ENCODE measurements around the gene ZNF260.

The ZNF260 gene

GRCh38 chr19:36528194-36528920 is at the start of gene ZNF260:
Gene ZNF260, minus strand, starts transcription at chr19:36528271. Its CDS starts 13,033 bp downstream, at chr19:36515238.
- Histone ChIP-seq H3K9ac (ENCODE audit: low read depth, low read length) (peak within 1 kb of the TSS; percentile 98), H3K27ac (ENCODE audit: low read length) (peak within 1 kb of the TSS; percentile 91), H3K36me3 (ENCODE audit: insufficient read depth, low read depth, low read length) (peaks cover 22% of the 10 kb centered on the region), H3K4me3 (ENCODE audit: low read length) (peak within 1 kb of the TSS; percentile 97), H3K9me3 (ENCODE audit: insufficient read depth, low read depth, low read length) (peaks cover 10% of the 10 kb centered on the region), H3K4me1 (ENCODE audit: insufficient read depth, low read length) (peaks cover 4% of the 10 kb centered on the region; the same call in 1 of the 2 replicates), H3K27me3 (ENCODE audit: insufficient read depth, low read length) (no peaks in the 10 kb centered on the region)

- H3K36me3 ChIP-seq (ENCODE audit: insufficient read depth, low read depth, low read length), result peaks cover 43% of the 10 kb centered on the region
- H3K4me1 ChIP-seq (ENCODE audit: insufficient read depth, low read length), result peaks cover 3% of the 10 kb centered on the region; the same call in 1 of the 2 replicates
- no peak overlapping the region for H3K27ac ChIP-seq (ENCODE audit: low read length)
- H3K4me3 ChIP-seq (ENCODE audit: low read length), result no peak overlapping the region
- no peak overlapping the region for H3K9ac ChIP-seq (ENCODE audit: low read depth, low read length)
- no peaks in the 10 kb centered on the region for H3K27me3 ChIP-seq (ENCODE audit: insufficient read depth, low read length)
- H3K9me3 ChIP-seq (ENCODE audit: insufficient read depth, low read depth, low read length), result no peaks in the 10 kb centered on the region
These were observed 49.4 kb upstream of the ZNF260 start for GRCh38 chr19:36577271-36577996.

- H3K4me3 ChIP-seq (ENCODE audit: low read length), result peak overlapping the region; percentile 92
These were observed 46.7 kb upstream of the ZNF260 start for GRCh38 chr19:36574741-36575140.

GRCh38 chr19:36573895-36574720 is 46.0 kb upstream of the ZNF260 start:
- Histone ChIP-seq H3K36me3 (ENCODE audit: insufficient read depth, low read depth, low read length) (peaks cover 27% of the 10 kb centered on the region), H3K27ac (ENCODE audit: low read length) (peak overlapping the region; percentile 50), H3K9ac (ENCODE audit: low read depth, low read length) (peak overlapping the region; percentile 87), H3K4me3 (ENCODE audit: low read length) (peak overlapping the region; percentile 92), H3K9me3 (ENCODE audit: insufficient read depth, low read depth, low read length) (no peaks in the 10 kb centered on the region), H3K4me1 (ENCODE audit: insufficient read depth, low read length) (peaks cover 9% of the 10 kb centered on the region), H3K27me3 (ENCODE audit: insufficient read depth, low read length) (no peaks in the 10 kb centered on the region)

More at GRCh38 chr19:36574741-36575140, 46.7 kb upstream of the ZNF260 start:
- Histone ChIP-seq H3K27ac (ENCODE audit: low read length) (no peak overlapping the region), H3K4me1 (ENCODE audit: insufficient read depth, low read length) (peaks cover 9% of the 10 kb centered on the region), H3K9ac (ENCODE audit: low read depth, low read length) (no peak overlapping the region), H3K36me3 (ENCODE audit: insufficient read depth, low read depth, low read length) (peaks cover 28% of the 10 kb centered on the region), H3K9me3 (ENCODE audit: insufficient read depth, low read depth, low read length) (no peaks in the 10 kb centered on the region), H3K27me3 (ENCODE audit: insufficient read depth, low read length) (no peaks in the 10 kb centered on the region)

- Histone ChIP-seq H3K27me3 (ENCODE audit: insufficient read depth, low read length) (no peaks in the 10 kb centered on the region), H3K4me3 (ENCODE audit: low read length) (peak within 1 kb of the TSS; percentile 92), H3K27ac (ENCODE audit: low read length) (peak within 1 kb of the TSS; percentile 50), H3K9ac (ENCODE audit: low read depth, low read length) (peak within 1 kb of the TSS; percentile 87), H3K9me3 (ENCODE audit: insufficient read depth, low read depth, low read length) (no peaks in the 10 kb centered on the region), H3K36me3 (ENCODE audit: insufficient read depth, low read depth, low read length) (peaks cover 30% of the 10 kb centered on the region), H3K4me1 (ENCODE audit: insufficient read depth, low read length) (peaks cover 9% of the 10 kb centered on the region)
These were observed 45.2 kb upstream of the ZNF260 start, which contains the start of gene ZNF529 for GRCh38 chr19:36573020-36573894. Gene ZNF529, minus strand, starts transcription at chr19:36573292. Its CDS starts 946 bp downstream, at chr19:36572346.

GRCh38 chr19:36572593-36573019 is 44.5 kb upstream of the ZNF260 start:
- H3K9ac ChIP-seq (ENCODE audit: low read depth, low read length), result peak overlapping the region; percentile 87; the same call in 1 of the 2 replicates
- H3K27me3 ChIP-seq (ENCODE audit: insufficient read depth, low read length), result no peaks in the 10 kb centered on the region
- peak overlapping the region; percentile 92 for H3K4me3 ChIP-seq (ENCODE audit: low read length)
- no peaks in the 10 kb centered on the region for H3K9me3 ChIP-seq (ENCODE audit: insufficient read depth, low read depth, low read length)
- H3K36me3 ChIP-seq (ENCODE audit: insufficient read depth, low read depth, low read length), result peaks cover 27% of the 10 kb centered on the region
- H3K4me1 ChIP-seq (ENCODE audit: insufficient read depth, low read length), result peaks cover 9% of the 10 kb centered on the region
- peak overlapping the region; percentile 50 for H3K27ac ChIP-seq (ENCODE audit: low read length)

- no peaks in the 10 kb centered on the region for H3K4me1 ChIP-seq (ENCODE audit: insufficient read depth, low read length)
- peaks cover 55% of the 10 kb centered on the region for H3K9me3 ChIP-seq (ENCODE audit: insufficient read depth, low read depth, low read length)
- H3K27ac ChIP-seq (ENCODE audit: low read length), result no peak overlapping the region
- H3K27me3 ChIP-seq (ENCODE audit: insufficient read depth, low read length), result no peaks in the 10 kb centered on the region
- no peak overlapping the region for H3K9ac ChIP-seq (ENCODE audit: low read depth, low read length)
- no peak overlapping the region for H3K4me3 ChIP-seq (ENCODE audit: low read length)
- H3K36me3 ChIP-seq (ENCODE audit: insufficient read depth, low read depth, low read length), result peaks cover 22% of the 10 kb centered on the region
These were observed 36.3 kb upstream of the ZNF260 start for GRCh38 chr19:36564391-36564790.

GRCh38 chr19:36547001-36547732 is 19.1 kb upstream of the ZNF260 start:
- H3K36me3 ChIP-seq (ENCODE audit: insufficient read depth, low read depth, low read length), result peaks cover 88% of the 10 kb centered on the region

GRCh38 chr19:36528921-36529518 is 949 bp upstream of the ZNF260 start:
- H3K4me3 ChIP-seq (ENCODE audit: low read length), result peak overlapping the region; percentile 97
- H3K36me3 ChIP-seq (ENCODE audit: insufficient read depth, low read depth, low read length), result peaks cover 20% of the 10 kb centered on the region
- H3K27me3 ChIP-seq (ENCODE audit: insufficient read depth, low read length), result no peaks in the 10 kb centered on the region
- peak overlapping the region; percentile 98; the same call in 1 of the 2 replicates for H3K9ac ChIP-seq (ENCODE audit: low read depth, low read length)
- peaks cover 14% of the 10 kb centered on the region for H3K9me3 ChIP-seq (ENCODE audit: insufficient read depth, low read depth, low read length)
- peak overlapping the region; percentile 91 for H3K27ac ChIP-seq (ENCODE audit: low read length)
- H3K4me1 ChIP-seq (ENCODE audit: insufficient read depth, low read length), result peaks cover 4% of the 10 kb centered on the region; the same call in 1 of the 2 replicates

More at GRCh38 chr19:36547001-36547732, 19.1 kb upstream of the ZNF260 start:
- 0 out of 2 replicates have a peak overlapping the region, but pooled peaks have one; percentile 11 for H3K4me3 ChIP-seq (ENCODE audit: low read length)
- no peaks in the 10 kb centered on the region for H3K27me3 ChIP-seq (ENCODE audit: insufficient read depth, low read length)
- H3K4me1 ChIP-seq (ENCODE audit: insufficient read depth, low read length), result no peaks in the 10 kb centered on the region
- peaks cover 98% of the 10 kb centered on the region for H3K9me3 ChIP-seq (ENCODE audit: insufficient read depth, low read depth, low read length)
- H3K9ac ChIP-seq (ENCODE audit: low read depth, low read length), result no peak overlapping the region
- H3K27ac ChIP-seq (ENCODE audit: low read length), result no peak overlapping the region

GRCh38 chr19:36527873-36528193 is 238 bp downstream of the ZNF260 start:
- Histone ChIP-seq H3K4me3 (ENCODE audit: low read length) (peak overlapping the region; percentile 97), H3K4me1 (ENCODE audit: insufficient read depth, low read length) (peaks cover 4% of the 10 kb centered on the region; the same call in 1 of the 2 replicates), H3K36me3 (ENCODE audit: insufficient read depth, low read depth, low read length) (peaks cover 27% of the 10 kb centered on the region), H3K9ac (ENCODE audit: low read depth, low read length) (peak overlapping the region; percentile 98), H3K27ac (ENCODE audit: low read length) (peak overlapping the region; percentile 91), H3K27me3 (ENCODE audit: insufficient read depth, low read length) (no peaks in the 10 kb centered on the region), H3K9me3 (ENCODE audit: insufficient read depth, low read depth, low read length) (peaks cover 7% of the 10 kb centered on the region)
